ENCODE measurements around the gene NFATC3.

Gene NFATC3

GRCh38 chr16:68093816-68094613 is 8.8 kb downstream of the NFATC3 start:
- peak; percentile 60 for TF ChIP-seq CTCF (IDR thresholded peaks at IDR 0.05; ENCODE audit: extremely low read depth, insufficient read depth, missing control alignments)
- DNase-seq (ENCODE audit: low spot score), result no peak
- in situ Hi-C loops (cut with MboI; ENCODE audit: low pct_unique_long_range_greater_than_20kb, low sequenced_read_pairs, unreplicated experiment), result no loop called here

GRCh38 chr16:68094614-68094934 is 9.4 kb downstream of the NFATC3 start:
- TF ChIP-seq CTCF (IDR thresholded peaks at IDR 0.05; ENCODE audit: extremely low read depth, insufficient read depth, missing control alignments), result no peak
- DNase-seq (ENCODE audit: low spot score), result no peak
- in situ Hi-C loops (cut with MboI; ENCODE audit: low pct_unique_long_range_greater_than_20kb, low sequenced_read_pairs, unreplicated experiment), result no loop called here

- DNase-seq (ENCODE audit: low spot score), result no peak
- TF ChIP-seq CTCF (IDR thresholded peaks at IDR 0.05; ENCODE audit: extremely low read depth, insufficient read depth, missing control alignments), result no peak
- in situ Hi-C loops (cut with MboI; ENCODE audit: low pct_unique_long_range_greater_than_20kb, low sequenced_read_pairs, unreplicated experiment), result no loop called here
Observed at GRCh38 chr16:68096491-68096890, 11.3 kb downstream of the NFATC3 start.

- in situ Hi-C loops (cut with MboI; ENCODE audit: low pct_unique_long_range_greater_than_20kb, low sequenced_read_pairs, unreplicated experiment), result no loop called here
- no peak for DNase-seq (ENCODE audit: low spot score)
- no peak for TF ChIP-seq CTCF (IDR thresholded peaks at IDR 0.05; ENCODE audit: extremely low read depth, insufficient read depth, missing control alignments)
Observed at GRCh38 chr16:68097088-68097487, 11.9 kb downstream of the NFATC3 start.

- TF ChIP-seq CTCF (IDR thresholded peaks at IDR 0.05; ENCODE audit: extremely low read depth, insufficient read depth, missing control alignments), result no peak
- in situ Hi-C loops (cut with MboI; ENCODE audit: low pct_unique_long_range_greater_than_20kb, low sequenced_read_pairs, unreplicated experiment), result no loop called here
- DNase-seq (ENCODE audit: low spot score), result no peak
Observed at GRCh38 chr16:68097895-68098294, 12.7 kb downstream of the NFATC3 start.

GRCh38 chr16:68100488-68100887 is 15.3 kb downstream of the NFATC3 start:
- no peak for TF ChIP-seq CTCF (IDR thresholded peaks at IDR 0.05; ENCODE audit: extremely low read depth, insufficient read depth, missing control alignments)
- no peak for DNase-seq (ENCODE audit: low spot score)
- in situ Hi-C loops (cut with MboI; ENCODE audit: low pct_unique_long_range_greater_than_20kb, low sequenced_read_pairs, unreplicated experiment), result no loop called here
